Measurements from ENCODE around the gene TOM1. TPM values are rescaled to one million over a fixed set of nuclear protein-coding genes. Genes with fewer than 3 reads are reported as not detected.
A peak's percentile ranks its signal among the peaks of the same experiment; 100 is the strongest.

Gene TOM1
- total and polyA plus RNA-seq, 10 of the 15 experiments (the other 5 are each of a cell fraction or from before 2014, with no cell fraction given): 2.2 to 64.6 (median 40.3) TPM

DNA sequence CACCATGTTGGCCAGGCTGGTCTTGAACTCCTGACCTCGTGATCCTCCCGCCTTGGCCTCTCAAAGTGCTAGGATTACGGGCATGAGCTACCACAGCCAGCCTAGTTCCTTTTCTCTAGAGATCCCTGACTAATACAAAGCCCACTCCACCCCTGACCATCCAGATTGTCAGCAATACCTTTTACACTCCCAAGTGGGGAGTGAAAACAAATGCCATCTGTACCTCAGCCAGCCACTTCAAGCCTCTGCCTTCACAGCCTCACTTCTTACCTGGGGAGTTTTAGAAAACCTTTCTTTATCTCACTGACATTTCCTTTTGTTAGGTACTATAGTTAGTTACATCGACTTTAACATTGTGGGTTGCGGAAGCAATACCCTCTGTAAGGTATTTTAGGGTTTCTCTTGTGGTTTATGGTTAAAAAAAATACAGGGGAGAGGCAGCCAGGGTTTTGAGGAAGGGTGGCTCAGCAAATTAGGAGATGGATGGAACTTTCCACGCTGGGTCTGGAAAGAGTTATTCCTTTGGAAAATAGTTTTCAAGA lies 8.9 kb downstream of the TOM1 start (continued):
- TF ChIP-seq, protein P1, sequence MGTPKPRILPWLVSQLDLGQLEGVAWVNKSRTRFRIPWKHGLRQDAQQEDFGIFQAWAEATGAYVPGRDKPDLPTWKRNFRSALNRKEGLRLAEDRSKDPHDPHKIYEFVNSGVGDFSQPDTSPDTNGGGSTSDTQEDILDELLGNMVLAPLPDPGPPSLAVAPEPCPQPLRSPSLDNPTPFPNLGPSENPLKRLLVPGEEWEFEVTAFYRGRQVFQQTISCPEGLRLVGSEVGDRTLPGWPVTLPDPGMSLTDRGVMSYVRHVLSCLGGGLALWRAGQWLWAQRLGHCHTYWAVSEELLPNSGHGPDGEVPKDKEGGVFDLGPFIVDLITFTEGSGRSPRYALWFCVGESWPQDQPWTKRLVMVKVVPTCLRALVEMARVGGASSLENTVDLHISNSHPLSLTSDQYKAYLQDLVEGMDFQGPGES (IDR thresholded peaks at IDR 0.05): no peak
- TF ChIP-seq IRF4 (IDR thresholded peaks at IDR 0.05; ENCODE audit: low read depth, low read length) (no peak), EZH2 (IDR thresholded peaks at IDR 0.05; ENCODE audit: borderline replicate concordance, control insufficient read depth, low read depth, low read length) (no peak), RELB (IDR thresholded peaks at IDR 0.05; ENCODE audit: low read depth) (peak; percentile 72), TBL1XR1 (IDR thresholded peaks at IDR 0.05; ENCODE audit: low read depth, low read length) (peak; percentile 95), FOXM1 (IDR thresholded peaks at IDR 0.05; ENCODE audit: low read depth, low read length) (peak; percentile 85; the same call in 1 of the 2 replicates), SIX5 (IDR thresholded peaks at IDR 0.05; ENCODE audit: low read depth, low read length, severe bottlenecking) (no peak), HCFC1 (IDR thresholded peaks at IDR 0.05; ENCODE audit: low read length) (no peak), MLLT1 (IDR thresholded peaks at IDR 0.05) (peak; percentile 39), IRF5 (IDR thresholded peaks at IDR 0.05; ENCODE audit: borderline replicate concordance) (peak; percentile 62; the same call in 1 of the 2 replicates), POLR2AphosphoS5 (IDR thresholded peaks at IDR 0.05; ENCODE audit: low read length) (0 out of 2 replicates have a peak, but pooled peaks have one; percentile 25), RBBP5 (conservative IDR thresholded peaks at IDR 0.05) (no peak), BHLHE40 (IDR thresholded peaks at IDR 0.05; ENCODE audit: borderline replicate concordance in 1 of 2, low read depth in 2 of 2, low read length in 1 of 2) (peak; percentile 17 to 49; a peak in 2 of 4 replicates), EP300 (IDR thresholded peaks at IDR 0.05; ENCODE audit: borderline replicate concordance in 1 of 2, control insufficient read depth in 1 of 2, low read depth in 2 of 2, low read length in 2 of 2) (peak in 1 of 2 experiments; percentile 83; a peak in 2 of 4 replicates), RB1 (IDR thresholded peaks at IDR 0.05; ENCODE audit: borderline replicate concordance) (no peak), ZZZ3 (IDR thresholded peaks at IDR 0.05; ENCODE audit: control insufficient read depth, insufficient read length, low read depth) (no peak), NFIC (IDR thresholded peaks at IDR 0.05; ENCODE audit: low read depth, low read length) (peak; percentile 94), ZNF384 (IDR thresholded peaks at IDR 0.05; ENCODE audit: borderline replicate concordance, low read depth, low read length) (peak; percentile 69), MTA2 (IDR thresholded peaks at IDR 0.05; ENCODE audit: low read depth) (peak; percentile 70; the same call in 1 of the 2 replicates), MTA3 (IDR thresholded peaks at IDR 0.05; ENCODE audit: borderline replicate concordance, low read length) (peak; percentile 91; the same call in 1 of the 2 replicates), GABPA (IDR thresholded peaks at IDR 0.05; ENCODE audit: low read depth) (0 out of 2 replicates have a peak, but pooled peaks have one; percentile 44), CREB1 (IDR thresholded peaks at IDR 0.05; ENCODE audit: low read depth) (peak; percentile 49; the same call in 1 of the 2 replicates), IKZF2 (IDR thresholded peaks at IDR 0.05) (peak; percentile 89 to 90)
- TF ChIP-seq, protein P2, sequence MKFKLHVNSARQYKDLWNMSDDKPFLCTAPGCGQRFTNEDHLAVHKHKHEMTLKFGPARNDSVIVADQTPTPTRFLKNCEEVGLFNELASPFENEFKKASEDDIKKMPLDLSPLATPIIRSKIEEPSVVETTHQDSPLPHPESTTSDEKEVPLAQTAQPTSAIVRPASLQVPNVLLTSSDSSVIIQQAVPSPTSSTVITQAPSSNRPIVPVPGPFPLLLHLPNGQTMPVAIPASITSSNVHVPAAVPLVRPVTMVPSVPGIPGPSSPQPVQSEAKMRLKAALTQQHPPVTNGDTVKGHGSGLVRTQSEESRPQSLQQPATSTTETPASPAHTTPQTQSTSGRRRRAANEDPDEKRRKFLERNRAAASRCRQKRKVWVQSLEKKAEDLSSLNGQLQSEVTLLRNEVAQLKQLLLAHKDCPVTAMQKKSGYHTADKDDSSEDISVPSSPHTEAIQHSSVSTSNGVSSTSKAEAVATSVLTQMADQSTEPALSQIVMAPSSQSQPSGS (IDR thresholded peaks at IDR 0.05; ENCODE audit: low read length): peak; percentile 83

Measured in GM12878 (cell line).